GM23338 (cell line): ENCODE results near the gene RWDD2A.

Source experiments
- EZH2phosphoT487 ChIP-seq: fragments of 200-600 bp; sonication (generic); IDR thresholded peaks from one replicate; pipeline ENCODE4 v1.8.1; 2018; ENCODE audit warnings: antibody characterized with exemption; ENCODE audit not compliant: unreplicated experiment
- POLR2AphosphoS5 ChIP-seq: IDR thresholded peaks from 2 replicates; pipeline ENCODE4 v1.6.1; 2016; ENCODE audit warnings: antibody characterized with exemption, low read depth
- TF ChIP-seq, protein P1 (sequence below), 2 experiments: fragments of 200-600 bp in 1 of 2; sonication (generic) in 1 of 2; conservative IDR thresholded peaks; 2 replicates each; pipeline versions ENCODE4 v1.5.1 to v1.6.1; 2016 to 2017; ENCODE audit warnings: antibody characterized with exemption in 2 of 2, low read depth in 2 of 2, mild to moderate bottlenecking in 2 of 2, moderate library complexity in 1 of 2

DNA sequence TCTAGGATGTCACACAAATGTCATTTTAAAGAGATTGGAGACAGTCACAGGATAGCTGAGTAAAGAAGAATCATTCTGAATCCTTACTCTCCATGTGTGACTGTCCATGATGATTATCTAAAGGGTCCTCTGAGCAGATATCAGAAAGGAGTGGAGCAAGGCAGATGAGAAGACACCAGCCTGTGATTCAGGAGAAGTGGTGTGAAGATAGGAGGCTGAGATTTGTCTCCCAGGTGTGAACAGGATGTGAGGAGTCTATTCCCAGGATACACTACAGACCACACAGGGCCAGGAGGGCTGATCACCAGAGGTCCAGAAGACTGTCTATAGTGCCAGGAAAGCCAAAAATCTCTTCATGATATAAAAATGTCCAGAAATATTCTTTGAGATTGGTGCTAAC lies 27.0 kb downstream of the RWDD2A start:
- TF ChIP-seq, protein P1, sequence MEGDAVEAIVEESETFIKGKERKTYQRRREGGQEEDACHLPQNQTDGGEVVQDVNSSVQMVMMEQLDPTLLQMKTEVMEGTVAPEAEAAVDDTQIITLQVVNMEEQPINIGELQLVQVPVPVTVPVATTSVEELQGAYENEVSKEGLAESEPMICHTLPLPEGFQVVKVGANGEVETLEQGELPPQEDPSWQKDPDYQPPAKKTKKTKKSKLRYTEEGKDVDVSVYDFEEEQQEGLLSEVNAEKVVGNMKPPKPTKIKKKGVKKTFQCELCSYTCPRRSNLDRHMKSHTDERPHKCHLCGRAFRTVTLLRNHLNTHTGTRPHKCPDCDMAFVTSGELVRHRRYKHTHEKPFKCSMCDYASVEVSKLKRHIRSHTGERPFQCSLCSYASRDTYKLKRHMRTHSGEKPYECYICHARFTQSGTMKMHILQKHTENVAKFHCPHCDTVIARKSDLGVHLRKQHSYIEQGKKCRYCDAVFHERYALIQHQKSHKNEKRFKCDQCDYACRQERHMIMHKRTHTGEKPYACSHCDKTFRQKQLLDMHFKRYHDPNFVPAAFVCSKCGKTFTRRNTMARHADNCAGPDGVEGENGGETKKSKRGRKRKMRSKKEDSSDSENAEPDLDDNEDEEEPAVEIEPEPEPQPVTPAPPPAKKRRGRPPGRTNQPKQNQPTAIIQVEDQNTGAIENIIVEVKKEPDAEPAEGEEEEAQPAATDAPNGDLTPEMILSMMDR (conservative IDR thresholded peaks at IDR 0.05; ENCODE audit: low read depth in 2 of 2): no peak
- TF ChIP-seq POLR2AphosphoS5: no peak
- no peak for TF ChIP-seq EZH2phosphoT487
